Occipital lobe (tissue), 2 donors: ENCODE measurements around the gene C1RL. TPM values are rescaled to one million over a fixed set of nuclear protein-coding genes. Genes with fewer than 3 reads are reported as not detected.

Source experiments
- DNase-seq: peaks from one replicate; lab custom pipeline; 2025; lab: John Stamatoyannopoulos, UW
- total RNA-seq: library from RNA; depleted of rRNA; stranded (reverse); fragments of >200 nt; gene quantifications from one replicate; pipeline ENCODE4 v1.2.3, GENCODE V29; 2014

The C1RL gene
- total RNA-seq: 3.4 TPM

GRCh38 chr12:7108796-7109571 is at the start of gene C1RL:
Gene C1RL, minus strand, starts transcription at chr12:7109214. Its CDS starts 34 bp downstream, at chr12:7109180.
- peak; percentile 57 for DNase-seq

DNA sequence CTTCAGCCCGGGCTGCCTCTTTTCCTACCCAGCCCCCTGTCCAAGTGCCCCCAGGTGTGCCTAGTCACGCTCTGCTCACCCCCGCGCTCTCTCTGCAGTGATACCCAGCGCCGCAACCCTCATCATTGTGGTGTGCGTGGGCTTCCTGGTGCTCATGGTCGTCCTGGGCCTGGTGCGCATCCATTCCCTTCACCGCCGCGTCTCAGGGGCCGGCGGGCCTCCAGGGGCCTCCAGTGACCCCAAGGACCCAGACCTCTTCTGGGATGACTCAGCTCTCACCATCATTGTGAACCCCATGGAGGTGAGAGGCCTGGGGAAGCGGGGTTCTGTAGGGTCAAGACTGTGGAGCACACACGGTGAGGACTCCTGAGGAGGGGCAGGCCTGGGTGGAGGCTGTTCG is 48.4 kb upstream of the C1RL start:
- DNase-seq: no peak

DNA sequence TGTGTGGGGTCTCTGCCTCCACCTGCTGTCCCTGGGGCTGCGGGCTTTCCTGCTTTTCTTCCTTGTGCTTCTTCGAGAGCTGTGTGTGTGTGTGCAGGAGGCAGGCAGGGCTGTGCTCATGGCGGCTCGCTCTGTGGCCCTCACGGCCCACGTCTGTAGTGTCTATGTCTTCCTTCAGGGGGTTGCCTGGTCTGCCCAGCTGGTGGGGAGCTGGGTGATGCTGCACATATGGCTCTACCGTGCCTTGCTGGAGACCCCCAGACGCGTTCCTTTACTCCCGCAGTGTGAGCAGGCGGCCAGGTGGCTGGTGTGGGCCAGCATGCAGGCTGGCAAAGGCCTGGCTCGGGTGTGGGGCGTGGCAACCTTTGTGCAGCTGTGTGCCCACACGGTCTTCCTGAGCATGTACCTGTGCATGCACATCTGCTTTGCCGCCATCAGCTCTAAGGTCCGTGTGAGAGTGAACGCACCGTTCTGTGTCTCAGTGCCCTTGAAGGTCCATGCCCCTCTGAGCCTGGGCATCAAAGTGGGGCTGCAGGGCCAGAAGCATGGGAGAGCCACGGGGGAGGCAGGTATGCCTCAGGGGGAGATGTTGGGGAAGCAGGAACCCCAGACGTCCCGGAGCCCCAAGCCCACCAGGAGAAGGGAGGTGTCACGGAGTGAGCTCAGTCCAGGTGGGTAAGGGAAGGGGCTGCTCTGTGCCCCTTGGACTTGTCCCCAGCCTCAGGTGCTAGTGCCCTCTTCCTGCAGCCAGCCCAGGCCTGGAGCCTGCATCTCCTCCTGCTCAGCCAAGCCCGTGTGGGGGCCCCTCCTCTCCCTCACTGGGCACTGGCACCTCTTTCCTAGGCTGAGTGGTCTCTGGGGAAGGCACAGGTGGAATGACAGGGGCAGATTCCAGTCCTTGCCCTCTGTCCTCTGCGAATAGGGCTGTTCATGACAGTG is 47.5 kb upstream of the C1RL start:
- no peak for DNase-seq

- DNase-seq: no peak
Observed at GRCh38 chr12:7155471-7156034, 46.5 kb upstream of the C1RL start.

DNA sequence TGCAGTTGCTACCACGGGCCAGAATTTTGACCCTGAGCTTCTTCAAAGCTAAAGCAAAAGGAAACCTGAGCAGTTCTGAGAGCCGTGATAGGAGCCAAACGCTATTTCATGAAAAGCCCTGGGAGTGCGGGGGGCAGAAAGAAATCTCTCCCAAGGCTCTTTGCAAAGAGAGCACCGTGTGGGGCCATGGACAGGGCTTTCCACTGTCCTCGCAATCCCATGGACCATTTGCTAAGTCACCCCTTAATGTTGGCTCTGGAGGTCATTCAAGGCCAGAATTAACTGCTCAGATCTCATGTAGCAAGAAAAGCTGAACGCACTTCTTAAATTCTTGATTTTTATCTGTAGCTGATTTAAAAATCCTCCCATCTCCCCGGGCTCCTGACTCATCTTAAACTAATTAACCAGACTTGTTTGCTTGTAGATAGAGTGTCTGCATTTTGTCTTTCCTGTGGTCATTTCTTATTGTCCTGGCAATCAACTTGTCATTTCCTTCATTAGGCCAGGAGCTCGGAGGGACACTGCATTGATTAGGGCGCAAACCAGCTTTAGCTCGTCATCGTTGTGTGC is 46.0 kb upstream of the C1RL start:
- DNase-seq: no peak

DNA sequence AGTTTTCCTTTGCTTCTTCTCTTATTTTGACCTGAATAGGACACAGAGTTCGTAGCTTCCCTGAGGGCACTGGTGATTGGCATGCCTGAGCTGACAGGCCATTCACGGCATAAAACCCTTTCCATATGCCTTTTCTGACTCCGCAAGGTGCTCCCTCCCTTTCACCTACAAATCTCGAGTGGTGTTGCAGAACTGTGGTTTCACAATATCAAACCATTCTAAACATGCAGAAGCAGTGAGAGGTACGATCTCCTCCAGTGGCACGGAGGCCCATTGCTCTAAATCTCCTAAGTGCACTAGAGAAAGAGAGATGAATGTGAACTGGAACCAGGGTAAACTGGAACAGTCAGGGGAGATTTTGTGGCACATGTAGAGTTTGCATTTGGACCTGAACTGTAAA is 45.0 kb upstream of the C1RL start:
- DNase-seq: no peak

DNA sequence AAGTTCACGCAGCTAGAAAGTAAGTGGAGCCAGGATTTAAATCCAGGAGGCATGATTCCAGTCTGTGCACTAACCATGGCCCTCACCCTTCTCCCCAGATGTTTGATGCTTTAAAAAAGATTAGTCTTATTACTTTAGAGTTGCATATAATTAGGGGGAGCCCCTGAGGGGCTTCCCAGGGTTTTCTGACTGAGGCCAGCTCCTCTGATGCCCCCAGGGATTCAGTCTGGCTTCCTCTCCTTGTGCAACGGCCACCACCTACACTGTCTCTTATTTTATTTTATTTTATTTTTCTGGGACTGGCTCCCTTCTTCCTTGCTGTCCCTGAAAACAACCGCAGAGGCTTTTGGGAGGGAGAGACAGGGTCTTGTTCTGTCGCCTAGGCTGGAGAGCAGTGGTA is 43.8 kb upstream of the C1RL start:
- DNase-seq: no peak

GRCh38 chr12:7151532-7151931 is 42.5 kb upstream of the C1RL start:
- no peak for DNase-seq

DNA sequence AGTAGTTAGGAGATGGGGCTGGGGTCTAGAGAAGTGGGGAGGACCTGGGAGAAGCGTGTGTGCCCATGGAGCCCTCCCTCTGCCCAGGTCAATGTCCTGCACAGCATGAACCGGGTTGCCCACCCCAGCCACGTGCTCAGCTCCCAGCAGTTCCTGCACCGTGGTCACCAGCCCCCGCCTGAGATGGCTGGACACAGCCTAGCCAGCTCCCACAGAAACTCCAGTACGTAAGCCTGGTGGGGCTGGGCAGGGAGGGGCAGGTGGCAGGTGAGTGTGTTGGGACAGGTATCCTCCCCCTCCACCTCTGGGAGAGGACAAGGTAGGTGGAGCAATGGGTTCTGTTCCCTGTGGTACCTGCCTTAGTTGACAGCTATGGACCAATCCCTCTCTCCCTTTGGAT is 41.8 kb upstream of the C1RL start:
- no peak for DNase-seq

- DNase-seq: no peak
Observed at GRCh38 chr12:7150356-7150755, 41.3 kb upstream of the C1RL start.

DNA sequence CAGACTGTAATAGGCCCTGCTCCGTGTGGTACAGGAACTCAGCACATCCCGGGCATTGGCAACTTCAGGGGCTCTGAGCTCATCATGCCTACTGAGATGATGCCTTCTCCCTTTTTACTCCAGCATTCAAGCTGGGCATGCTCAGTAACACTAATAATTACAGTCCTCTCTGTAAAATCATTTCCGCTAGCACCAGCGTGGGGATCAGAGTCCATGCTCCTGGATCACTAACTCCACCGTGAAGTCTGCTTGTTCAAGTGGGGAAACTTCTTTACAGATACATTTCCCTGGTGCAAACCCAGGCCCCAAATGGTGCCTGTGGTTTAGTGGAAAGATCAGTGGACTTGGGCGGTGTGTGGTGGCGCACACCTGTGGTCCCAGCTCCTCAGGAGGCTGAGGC is 37.9 kb upstream of the C1RL start:
- DNase-seq: no peak

- DNase-seq: no peak
Observed at GRCh38 chr12:7146228-7146627, 37.2 kb upstream of the C1RL start.

DNA sequence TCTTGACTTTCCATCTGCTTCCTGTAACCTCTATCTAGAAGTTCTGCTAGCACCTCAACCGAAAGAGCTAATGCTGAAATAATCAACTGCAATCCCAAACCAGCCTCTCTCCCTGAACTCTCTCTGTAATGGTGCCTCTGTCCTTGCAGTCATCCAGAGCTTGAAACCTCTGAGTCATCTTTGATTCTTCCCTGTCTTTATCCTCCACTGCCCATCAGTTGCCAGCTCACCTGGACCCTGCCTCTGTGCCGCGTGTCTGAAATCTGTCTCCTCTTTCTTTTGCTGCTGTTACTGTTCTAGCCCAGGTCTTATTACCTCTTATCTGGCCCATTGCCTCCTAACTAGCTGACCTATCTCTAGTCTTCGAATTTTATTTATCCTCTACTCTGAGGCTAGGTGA is 36.7 kb upstream of the C1RL start:
- DNase-seq: no peak

DNA sequence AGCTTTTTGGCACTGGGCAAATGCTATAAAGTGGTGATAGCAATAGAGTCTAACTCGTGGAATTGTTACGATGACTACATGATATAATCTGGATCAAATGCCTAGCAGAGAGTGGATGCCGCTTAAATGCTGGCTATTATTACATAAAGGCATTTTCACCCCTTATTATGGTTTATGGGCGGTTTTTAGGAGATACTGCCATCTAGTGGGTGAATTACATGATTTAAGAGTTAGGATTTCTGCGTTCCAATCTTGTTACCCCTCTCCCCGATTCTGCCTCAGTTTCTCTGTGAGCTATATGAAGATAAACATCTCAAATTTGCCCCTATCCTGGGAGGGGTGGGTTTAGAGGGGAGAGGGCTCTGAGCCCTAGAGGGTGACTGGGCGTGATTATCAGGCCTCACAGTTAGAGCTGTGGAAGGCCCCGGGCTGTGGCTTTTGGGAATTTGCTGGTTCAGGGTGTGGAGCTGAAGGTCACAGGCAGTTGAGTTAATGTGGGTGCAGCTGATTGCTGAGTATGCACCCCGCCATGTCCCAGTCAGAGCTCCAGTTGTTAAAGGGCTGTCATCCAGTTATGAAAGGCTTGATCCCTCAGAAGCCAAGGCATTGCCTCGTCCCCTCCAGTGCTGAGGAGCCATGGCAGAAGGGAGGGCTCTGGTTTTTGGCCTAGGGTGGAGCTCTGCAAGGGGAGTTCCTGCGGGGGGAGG is 35.6 kb upstream of the C1RL start:
- DNase-seq: no peak

- DNase-seq: no peak
Observed at GRCh38 chr12:7143564-7143963, 34.5 kb upstream of the C1RL start.

DNA sequence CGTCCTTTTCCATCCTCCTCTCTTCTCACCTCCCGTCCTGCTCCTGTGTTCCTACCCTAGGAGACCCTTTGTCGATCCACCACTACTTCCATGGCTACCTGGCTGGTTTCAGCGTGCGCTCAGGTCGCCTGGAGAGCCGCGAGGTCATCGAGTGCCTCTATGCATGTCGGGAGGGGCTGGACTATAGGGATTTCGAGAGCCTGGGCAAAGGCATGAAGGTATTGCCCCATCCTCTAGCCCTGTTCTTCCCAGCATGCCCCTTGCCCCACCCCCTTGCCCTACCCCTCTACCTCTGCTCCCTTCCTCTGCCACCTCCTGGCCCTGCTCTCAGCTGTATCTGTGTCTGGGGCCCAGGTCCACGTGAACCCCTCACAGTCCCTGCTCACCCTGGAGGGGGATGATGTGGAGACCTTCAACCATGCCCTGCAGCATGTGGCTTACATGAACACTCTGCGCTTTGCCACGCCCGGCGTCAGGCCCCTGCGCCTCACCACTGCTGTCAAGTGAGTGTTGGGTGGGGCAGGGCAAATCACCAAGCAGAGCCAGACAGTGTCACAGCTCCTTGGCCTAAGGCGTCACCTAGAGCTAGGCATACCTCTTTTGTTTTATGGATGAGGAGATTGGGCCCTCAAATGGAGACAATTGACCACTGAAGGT is 33.9 kb upstream of the C1RL start:
- no peak for DNase-seq

GRCh38 chr12:7142056-7142644 is 33.1 kb upstream of the C1RL start:
- DNase-seq: no peak

- no peak for DNase-seq
Observed at GRCh38 chr12:7141351-7142005, 32.5 kb upstream of the C1RL start.

DNA sequence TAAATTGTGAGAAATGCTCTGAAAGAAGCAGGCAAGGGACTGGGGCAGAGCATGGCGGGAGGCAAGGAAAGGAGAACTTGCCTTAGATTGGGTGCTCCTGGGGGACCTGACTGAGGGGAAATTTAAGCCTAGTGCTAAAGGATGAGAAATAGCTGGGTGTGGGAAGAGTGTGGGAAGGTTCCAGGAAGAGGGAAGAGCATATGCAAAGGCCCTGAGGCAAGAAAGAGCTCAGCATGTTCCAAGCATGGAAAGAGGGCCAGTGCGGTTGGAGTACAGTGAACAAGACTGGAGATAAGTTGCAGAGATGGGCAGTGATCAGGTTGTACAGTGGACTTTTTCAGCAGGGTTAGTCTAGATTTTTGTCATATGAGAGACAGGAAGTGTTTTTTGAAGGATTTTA is 30.2 kb upstream of the C1RL start:
- DNase-seq: no peak

- DNase-seq: no peak
Observed at GRCh38 chr12:7137908-7138307, 28.9 kb upstream of the C1RL start.
